ENCODE results near the gene FARSA. TPM values are rescaled to one million over a fixed set of nuclear protein-coding genes. Genes with fewer than 3 reads are reported as not detected.

FARSA gene
- total and polyA plus RNA-seq, 2 of the 13 experiments (the other 11 are each of a cell fraction or from before 2014, with no cell fraction given) = 25.9 to 72.0 TPM

GRCh38 chr19:12938779-12939601 is 5.5 kb upstream of the FARSA start (continued):
- TF ChIP-seq PPARG (CRISPR knock-in tag; conservative IDR thresholded peaks at IDR 0.05) (no peak), ZNF569 (CRISPR knock-in tag; IDR thresholded peaks at IDR 0.05; ENCODE audit: borderline replicate concordance) (0 out of 2 replicates have a peak, but pooled peaks have one; percentile 9), GABPB1 (CRISPR knock-in tag; IDR thresholded peaks at IDR 0.05) (peak; percentile 10; the same call in 1 of the 2 replicates), TBX2 (CRISPR knock-in tag; IDR thresholded peaks at IDR 0.05; ENCODE audit: borderline replicate concordance) (no peak), ASH2L (IDR thresholded peaks at IDR 0.05; ENCODE audit: insufficient read length, low read depth, low read length) (peak; percentile 76), JDP2 (CRISPR knock-in tag; IDR thresholded peaks at IDR 0.05; ENCODE audit: borderline replicate concordance) (no peak), ZGPAT (CRISPR knock-in tag; IDR thresholded peaks at IDR 0.05) (peak; percentile 14; the same call in 1 of the 2 replicates), ZNF800 (CRISPR knock-in tag; IDR thresholded peaks at IDR 0.05) (no peak), PAXIP1 (CRISPR knock-in tag; conservative IDR thresholded peaks at IDR 0.05) (no peak), NCOA2 (CRISPR knock-in tag; IDR thresholded peaks at IDR 0.05) (0 out of 2 replicates have a peak, but pooled peaks have one; percentile 4), ZNF740 (CRISPR knock-in tag; IDR thresholded peaks at IDR 0.05) (peak; percentile 33), ZSCAN9 (CRISPR knock-in tag; IDR thresholded peaks at IDR 0.05; ENCODE audit: borderline replicate concordance) (no peak), ZNF263 (CRISPR knock-in tag; IDR thresholded peaks at IDR 0.05) (peak; percentile 87), ZNF710 (CRISPR knock-in tag; IDR thresholded peaks at IDR 0.05; ENCODE audit: borderline replicate concordance) (0 out of 2 replicates have a peak, but pooled peaks have one; percentile 40), FOXO4 (CRISPR knock-in tag; conservative IDR thresholded peaks at IDR 0.05) (0 out of 2 replicates have a peak, but pooled peaks have one; percentile 59), ZNF430 (CRISPR knock-in tag; IDR thresholded peaks at IDR 0.05) (no peak; the same call in 1 of the 2 replicates), ZBTB1 (CRISPR knock-in tag; IDR thresholded peaks at IDR 0.05; ENCODE audit: borderline replicate concordance) (no peak)

All from HepG2 (cell line).